ENCODE results near the gene LCT. TPM values are rescaled to one million over a fixed set of nuclear protein-coding genes. Genes with fewer than 3 reads are reported as not detected.
"Not testable (repeated sequence)": the region's sequence is repeated elsewhere in the genome, so short reads cannot be mapped to it uniquely, and the experiment has no call there.

The LCT gene
- total RNA-seq: under 0.01 TPM in 2 replicates
- not detected in 2 replicates for polyA plus RNA-seq
- polyA plus RNA-seq (2012): not detected in 2 replicates
- not detected in 2 replicates for polyA minus RNA-seq (ENCODE audit: low replicate concordance)

DNA sequence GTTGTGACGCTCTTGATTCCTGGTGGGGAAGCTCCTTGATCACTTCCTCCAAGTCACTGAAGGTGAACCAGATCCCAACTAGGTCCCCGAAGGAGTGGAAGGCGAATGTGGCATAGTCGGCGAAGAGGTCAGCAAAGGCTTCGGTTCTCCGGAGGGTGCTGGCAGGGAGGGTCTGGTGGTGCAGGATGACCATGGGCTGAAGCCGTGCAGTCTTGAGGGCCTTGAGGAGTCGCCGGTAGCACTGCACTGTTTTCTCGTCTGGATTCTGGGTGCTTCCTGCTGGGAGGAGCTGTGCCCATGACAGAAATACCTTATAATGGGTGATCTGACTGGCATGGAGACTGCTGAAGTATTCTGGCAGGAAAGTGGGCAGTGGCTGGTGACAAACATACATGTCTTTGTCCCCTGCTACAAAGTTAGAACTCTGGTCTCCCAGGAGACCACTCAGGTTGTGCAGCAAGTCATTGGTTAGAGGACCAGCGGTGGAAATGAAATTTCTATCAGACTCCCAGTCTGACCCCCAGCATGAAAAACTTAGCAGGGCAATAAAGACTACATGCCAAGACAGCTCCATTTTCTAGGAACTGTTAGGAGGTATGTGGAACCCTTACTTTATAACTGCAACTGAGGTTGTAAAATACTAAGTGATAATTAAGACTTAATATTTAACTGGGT is at the start of gene LCT:
LCT (minus strand) TSS at position 589 of the 675 bp plus-strand sequence; CDS start at position 574, 15 bp downstream.
- no peak for DNase-seq (ENCODE audit: low read depth in 2 of 2)
- Histone ChIP-seq H4K20me1 (ENCODE audit: control insufficient read depth, extremely low read depth, insufficient read depth, low read length) (no peaks in the 10 kb centered on the region), H3K36me3 (ENCODE audit: control insufficient read depth, insufficient read depth, low read length) (no peaks in the 10 kb centered on the region), H3K9ac (ENCODE audit: insufficient read depth, low read length) (no peak within 1 kb of the TSS), H3K27ac (ENCODE audit: insufficient read depth, low read length) (no peak within 1 kb of the TSS), H2AFZ (ENCODE audit: low read length) (no peak within 1 kb of the TSS), H3K4me1 (ENCODE audit: control insufficient read depth, extremely low read depth, insufficient read depth, low read length) (peaks cover 5% of the 10 kb centered on the region), H3K27me3 (ENCODE audit: control insufficient read depth, insufficient read depth, low read length) (no peaks in the 10 kb centered on the region), H3K79me2 (ENCODE audit: control insufficient read depth, insufficient read depth, low read length) (no peaks in the 10 kb centered on the region), H3K4me3 (replicated peaks in 1 of 4; ENCODE audit: control extremely low read depth in 1 of 4, insufficient read depth in 1 of 4, low read depth in 3 of 4, low read length in 4 of 4) (no peak within 1 kb of the TSS), H3K4me2 (ENCODE audit: extremely low read depth, insufficient read depth, low read length) (no peak within 1 kb of the TSS), H3K9me3 (ENCODE audit: control insufficient read depth, insufficient read depth, low read depth, low read length) (no peaks in the 10 kb centered on the region)
- TF ChIP-seq, protein P1, sequence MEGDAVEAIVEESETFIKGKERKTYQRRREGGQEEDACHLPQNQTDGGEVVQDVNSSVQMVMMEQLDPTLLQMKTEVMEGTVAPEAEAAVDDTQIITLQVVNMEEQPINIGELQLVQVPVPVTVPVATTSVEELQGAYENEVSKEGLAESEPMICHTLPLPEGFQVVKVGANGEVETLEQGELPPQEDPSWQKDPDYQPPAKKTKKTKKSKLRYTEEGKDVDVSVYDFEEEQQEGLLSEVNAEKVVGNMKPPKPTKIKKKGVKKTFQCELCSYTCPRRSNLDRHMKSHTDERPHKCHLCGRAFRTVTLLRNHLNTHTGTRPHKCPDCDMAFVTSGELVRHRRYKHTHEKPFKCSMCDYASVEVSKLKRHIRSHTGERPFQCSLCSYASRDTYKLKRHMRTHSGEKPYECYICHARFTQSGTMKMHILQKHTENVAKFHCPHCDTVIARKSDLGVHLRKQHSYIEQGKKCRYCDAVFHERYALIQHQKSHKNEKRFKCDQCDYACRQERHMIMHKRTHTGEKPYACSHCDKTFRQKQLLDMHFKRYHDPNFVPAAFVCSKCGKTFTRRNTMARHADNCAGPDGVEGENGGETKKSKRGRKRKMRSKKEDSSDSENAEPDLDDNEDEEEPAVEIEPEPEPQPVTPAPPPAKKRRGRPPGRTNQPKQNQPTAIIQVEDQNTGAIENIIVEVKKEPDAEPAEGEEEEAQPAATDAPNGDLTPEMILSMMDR (conservative IDR thresholded peaks at IDR 0.05 in 1 of 2, IDR thresholded peaks at IDR 0.05 in 1 of 2; ENCODE audit: low read depth in 1 of 2, low read length in 2 of 2): no peak
- TF ChIP-seq EZH2 (IDR thresholded peaks at IDR 0.05; ENCODE audit: low read length, missing control alignments): no peak

GRCh38 chr2:135885709-135886108 is 48.7 kb upstream of the LCT start:
- no peak overlapping the region for H2AFZ ChIP-seq (ENCODE audit: low read length)
- no peak for DNase-seq (ENCODE audit: low read depth in 2 of 2)
- no peaks in the 10 kb centered on the region for H3K36me3 ChIP-seq (ENCODE audit: control insufficient read depth, insufficient read depth, low read length)

GRCh38 chr2:135882415-135882814 is 45.4 kb upstream of the LCT start:
- H3K4me3 ChIP-seq (replicated peaks in 1 of 4; ENCODE audit: control extremely low read depth in 1 of 4, insufficient read depth in 1 of 4, low read depth in 3 of 4, low read length in 4 of 4): no peak overlapping the region
- TF ChIP-seq, protein P1 (conservative IDR thresholded peaks at IDR 0.05 in 1 of 2, IDR thresholded peaks at IDR 0.05 in 1 of 2; ENCODE audit: low read depth in 1 of 2, low read length in 2 of 2): no peak

More at GRCh38 chr2:135885709-135886108, 48.7 kb upstream of the LCT start:
- no peak overlapping the region for H3K9ac ChIP-seq (ENCODE audit: insufficient read depth, low read length)
- TF ChIP-seq, protein P1 (conservative IDR thresholded peaks at IDR 0.05 in 1 of 2, IDR thresholded peaks at IDR 0.05 in 1 of 2; ENCODE audit: low read depth in 1 of 2, low read length in 2 of 2): no peak
- TF ChIP-seq EZH2 (IDR thresholded peaks at IDR 0.05; ENCODE audit: low read length, missing control alignments): no peak
- H3K79me2 ChIP-seq (ENCODE audit: control insufficient read depth, insufficient read depth, low read length): no peaks in the 10 kb centered on the region
- no peaks in the 10 kb centered on the region for H3K9me3 ChIP-seq (ENCODE audit: control insufficient read depth, insufficient read depth, low read depth, low read length)
- no peaks in the 10 kb centered on the region for H4K20me1 ChIP-seq (ENCODE audit: control insufficient read depth, extremely low read depth, insufficient read depth, low read length)
- H3K4me3 ChIP-seq (replicated peaks in 1 of 4; ENCODE audit: control extremely low read depth in 1 of 4, insufficient read depth in 1 of 4, low read depth in 3 of 4, low read length in 4 of 4): no peak overlapping the region
- H3K27ac ChIP-seq (ENCODE audit: insufficient read depth, low read length): no peak overlapping the region
- no peaks in the 10 kb centered on the region for H3K27me3 ChIP-seq (ENCODE audit: control insufficient read depth, insufficient read depth, low read length)
- H3K4me2 ChIP-seq (ENCODE audit: extremely low read depth, insufficient read depth, low read length): no peak overlapping the region
- H3K4me1 ChIP-seq (ENCODE audit: control insufficient read depth, extremely low read depth, insufficient read depth, low read length): no peaks in the 10 kb centered on the region

DNA sequence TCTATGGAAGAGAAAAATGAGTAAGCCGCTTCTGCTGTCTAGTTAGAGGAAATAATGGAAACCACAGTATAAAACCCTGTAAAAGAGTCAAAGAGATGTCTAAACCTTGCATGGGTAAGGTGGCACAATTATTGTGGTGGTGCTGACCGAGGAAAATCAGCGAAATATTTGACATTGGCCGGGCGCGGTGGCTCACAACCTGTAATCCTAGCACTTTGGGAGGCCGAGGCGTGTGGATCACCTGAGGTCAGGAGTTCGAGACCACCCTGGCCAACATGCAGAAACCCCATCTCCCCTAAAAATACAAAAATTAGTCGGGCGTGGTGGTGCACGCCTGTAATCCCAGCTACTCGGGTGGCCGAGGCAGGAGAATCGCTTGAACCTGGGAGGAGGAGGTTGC is 39.8 kb upstream of the LCT start:
- Histone ChIP-seq H3K4me2 (ENCODE audit: extremely low read depth, insufficient read depth, low read length) (peak overlapping the region; percentile 76), H2AFZ (ENCODE audit: low read length) (peak overlapping the region; percentile 58), H3K4me3 (replicated peaks in 1 of 4; ENCODE audit: control extremely low read depth in 1 of 4, insufficient read depth in 1 of 4, low read depth in 3 of 4, low read length in 4 of 4) (peak overlapping the region; percentile 26 to 85 (median 68))
- H3K27me3 ChIP-seq (ENCODE audit: control insufficient read depth, insufficient read depth, low read length); H3K9me3 ChIP-seq (ENCODE audit: control insufficient read depth, insufficient read depth, low read depth, low read length); H3K36me3 ChIP-seq (ENCODE audit: control insufficient read depth, insufficient read depth, low read length); DNase-seq (ENCODE audit: low read depth in 2 of 2); H3K9ac ChIP-seq (ENCODE audit: insufficient read depth, low read length); H3K79me2 ChIP-seq (ENCODE audit: control insufficient read depth, insufficient read depth, low read length); H3K27ac ChIP-seq (ENCODE audit: insufficient read depth, low read length); H4K20me1 ChIP-seq (ENCODE audit: control insufficient read depth, extremely low read depth, insufficient read depth, low read length); H3K4me1 ChIP-seq (ENCODE audit: control insufficient read depth, extremely low read depth, insufficient read depth, low read length): not testable (repeated sequence)

More at GRCh38 chr2:135882415-135882814, 45.4 kb upstream of the LCT start:
- Histone ChIP-seq H4K20me1 (ENCODE audit: control insufficient read depth, extremely low read depth, insufficient read depth, low read length) (no peaks in the 10 kb centered on the region), H3K9ac (ENCODE audit: insufficient read depth, low read length) (no peak overlapping the region), H3K27me3 (ENCODE audit: control insufficient read depth, insufficient read depth, low read length) (no peaks in the 10 kb centered on the region), H3K27ac (ENCODE audit: insufficient read depth, low read length) (no peak overlapping the region), H3K4me1 (ENCODE audit: control insufficient read depth, extremely low read depth, insufficient read depth, low read length) (no peaks in the 10 kb centered on the region), H3K36me3 (ENCODE audit: control insufficient read depth, insufficient read depth, low read length) (no peaks in the 10 kb centered on the region), H2AFZ (ENCODE audit: low read length) (no peak overlapping the region), H3K4me2 (ENCODE audit: extremely low read depth, insufficient read depth, low read length) (no peak overlapping the region), H3K79me2 (ENCODE audit: control insufficient read depth, insufficient read depth, low read length) (no peaks in the 10 kb centered on the region), H3K9me3 (ENCODE audit: control insufficient read depth, insufficient read depth, low read depth, low read length) (no peaks in the 10 kb centered on the region)
- DNase-seq (ENCODE audit: low read depth in 2 of 2): no peak

All from fibroblast of lung (primary cell).